ENCODE results near the gene COL19A1.
A peak's percentile ranks its signal among the peaks of the same experiment; 100 is the strongest.

Gene COL19A1

GRCh38 chr6:70216767-70217166, 350.4 kb downstream of the COL19A1 start:
- no peak for TF ChIP-seq CTCF (IDR thresholded peaks at IDR 0.05; ENCODE audit: borderline replicate concordance, control extremely low read depth, extremely low read depth, insufficient read depth, missing control alignments)
- DNase-seq (ENCODE audit: low spot score), result no peak
- in situ Hi-C loops (cut with MboI; ENCODE audit: low sequenced_read_pairs, unreplicated experiment), result no loop called here

GRCh38 chr6:70219943-70220613, 353.7 kb downstream of the COL19A1 start:
- no peak for DNase-seq (ENCODE audit: low spot score)
- in situ Hi-C loops (cut with MboI; ENCODE audit: low sequenced_read_pairs, unreplicated experiment), result loop anchor here (10.0 kb wide), 1 partner anchor 85 kb away; the partner anchor contains the start of gene COL9A1
- no peak for TF ChIP-seq CTCF (IDR thresholded peaks at IDR 0.05; ENCODE audit: borderline replicate concordance, control extremely low read depth, extremely low read depth, insufficient read depth, missing control alignments)

GRCh38 chr6:70221025-70221714, 354.8 kb downstream of the COL19A1 start:
- in situ Hi-C loops (cut with MboI; ENCODE audit: low sequenced_read_pairs, unreplicated experiment), result loop anchor here (10.0 kb wide), 1 partner anchor 84 kb away; the partner anchor contains the start of gene COL9A1
- TF ChIP-seq CTCF (IDR thresholded peaks at IDR 0.05; ENCODE audit: borderline replicate concordance, control extremely low read depth, extremely low read depth, insufficient read depth, missing control alignments), result peak; percentile 30
- DNase-seq (ENCODE audit: low spot score), result peak; percentile 50

GRCh38 chr6:70221715-70222438, 355.5 kb downstream of the COL19A1 start:
- in situ Hi-C loops (cut with MboI; ENCODE audit: low sequenced_read_pairs, unreplicated experiment), result loop anchor here (10.0 kb wide), 1 partner anchor 83 kb away; the partner anchor contains the start of gene COL9A1
- no peak for TF ChIP-seq CTCF (IDR thresholded peaks at IDR 0.05; ENCODE audit: borderline replicate concordance, control extremely low read depth, extremely low read depth, insufficient read depth, missing control alignments)
- DNase-seq (ENCODE audit: low spot score), result no peak

- TF ChIP-seq CTCF (IDR thresholded peaks at IDR 0.05; ENCODE audit: borderline replicate concordance, control extremely low read depth, extremely low read depth, insufficient read depth, missing control alignments), result no peak
- DNase-seq (ENCODE audit: low spot score), result no peak
- in situ Hi-C loops (cut with MboI; ENCODE audit: low sequenced_read_pairs, unreplicated experiment), result loop anchor here (10.0 kb wide), 1 partner anchor 82 kb away; the partner anchor contains the start of gene COL9A1
Observed at GRCh38 chr6:70222439-70222749, 356.0 kb downstream of the COL19A1 start.

- in situ Hi-C loops (cut with MboI; ENCODE audit: low sequenced_read_pairs, unreplicated experiment), result loop anchor here (10.0 kb wide), 1 partner anchor 80 kb away; the partner anchor contains the start of gene COL9A1
- no peak for DNase-seq (ENCODE audit: low spot score)
- TF ChIP-seq CTCF (IDR thresholded peaks at IDR 0.05; ENCODE audit: borderline replicate concordance, control extremely low read depth, extremely low read depth, insufficient read depth, missing control alignments), result no peak
Observed at GRCh38 chr6:70225055-70225454, 358.7 kb downstream of the COL19A1 start.
